Measurements from ENCODE around the gene ARHGAP33.

Gene ARHGAP33

DNA sequence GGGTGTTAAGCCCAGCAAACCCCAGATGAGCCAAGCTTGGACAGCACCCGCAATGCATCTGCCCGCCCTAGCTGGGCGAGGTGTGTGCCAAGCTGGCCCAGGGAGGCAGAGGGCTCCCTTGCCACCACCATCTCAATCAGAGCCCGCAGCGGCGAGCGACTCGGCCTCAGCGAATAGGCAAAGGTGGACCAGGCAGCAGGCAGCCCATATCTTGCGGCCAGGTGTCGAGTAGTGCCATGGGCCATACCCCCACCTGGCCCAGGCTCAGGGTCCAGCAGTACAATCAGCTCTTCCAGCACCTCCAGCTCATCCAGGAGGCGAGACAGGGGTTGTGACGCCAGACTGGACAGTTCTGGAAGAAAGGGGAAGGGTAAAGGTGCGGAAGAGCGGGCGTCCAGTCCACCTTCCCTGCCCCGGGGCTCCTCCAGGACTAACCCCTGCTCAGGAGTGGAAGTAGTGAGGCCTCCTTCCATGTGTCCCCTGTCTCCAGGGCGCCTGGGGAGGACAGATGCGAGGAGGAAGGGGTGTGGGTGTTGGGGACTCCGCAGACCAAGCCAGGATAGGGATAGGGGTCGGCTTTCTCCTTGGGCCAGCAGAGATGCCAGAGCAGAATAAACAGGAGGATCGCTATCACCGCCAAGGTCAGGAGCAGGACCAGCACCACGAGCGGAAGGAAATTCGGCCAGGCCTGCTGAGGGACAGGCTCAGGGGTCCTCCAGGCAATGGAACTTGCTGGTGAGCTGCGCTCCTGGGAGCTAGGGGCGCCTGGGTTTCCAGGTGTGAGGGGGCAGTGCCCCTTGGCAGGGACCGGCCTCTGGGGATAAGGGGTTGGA is 35.9 kb upstream of the ARHGAP33 start:
- no peak for DNase-seq

DNA sequence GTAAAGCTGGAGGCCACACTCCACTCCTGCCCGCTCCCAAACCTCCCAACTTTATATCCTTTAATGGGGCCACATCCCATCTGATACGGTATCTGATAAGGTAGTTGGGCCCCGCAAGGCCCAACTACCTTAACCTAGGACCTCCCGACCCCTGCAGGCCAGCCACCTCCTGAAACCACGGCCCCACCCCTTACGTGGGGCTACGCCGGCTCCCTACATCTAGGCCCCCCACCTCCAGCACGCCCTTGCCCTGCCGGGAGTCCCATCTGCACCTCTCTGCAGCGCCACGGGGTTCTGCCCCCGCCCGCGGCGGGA is 35.3 kb upstream of the ARHGAP33 start:
- DNase-seq, result no peak

DNA sequence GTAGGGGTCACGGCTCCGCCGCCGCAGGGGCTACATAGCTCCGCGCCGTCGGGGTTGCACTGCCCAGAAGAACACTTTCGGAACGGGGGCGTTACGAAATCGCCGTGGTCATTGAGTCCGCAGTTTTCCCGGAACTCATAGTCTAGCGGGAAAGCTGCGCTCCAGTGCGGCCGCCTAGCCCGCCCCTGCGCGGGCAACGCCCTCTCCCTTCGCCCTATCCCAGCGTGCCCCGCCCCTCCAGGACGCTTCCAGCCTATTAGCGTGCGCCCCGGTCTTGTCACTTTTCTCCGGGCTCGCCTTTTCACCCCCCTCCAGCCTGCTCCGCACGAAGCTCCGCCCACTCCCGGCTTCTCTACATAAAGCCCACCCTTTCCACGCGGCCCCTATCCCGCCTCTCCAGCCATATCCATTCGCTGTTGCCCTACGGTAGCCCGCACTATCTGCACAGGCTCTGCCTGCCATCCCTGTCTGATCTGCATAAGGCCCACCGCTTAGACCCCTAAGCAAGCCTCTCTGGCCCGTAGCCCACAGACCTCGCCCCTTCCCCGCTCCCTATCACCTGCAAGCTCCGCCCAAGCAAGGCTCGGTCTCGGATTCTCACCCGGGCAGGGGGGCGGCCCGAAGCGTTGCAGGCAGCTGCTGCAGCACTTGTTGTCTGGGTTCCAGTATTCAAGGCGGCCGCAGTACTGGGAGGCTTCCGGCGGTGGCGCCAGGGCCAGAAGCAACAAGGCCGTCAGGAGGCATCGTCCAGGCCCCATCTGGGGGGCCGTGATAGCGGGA is 34.8 kb upstream of the ARHGAP33 start:
- peak; percentile 98 for DNase-seq

DNA sequence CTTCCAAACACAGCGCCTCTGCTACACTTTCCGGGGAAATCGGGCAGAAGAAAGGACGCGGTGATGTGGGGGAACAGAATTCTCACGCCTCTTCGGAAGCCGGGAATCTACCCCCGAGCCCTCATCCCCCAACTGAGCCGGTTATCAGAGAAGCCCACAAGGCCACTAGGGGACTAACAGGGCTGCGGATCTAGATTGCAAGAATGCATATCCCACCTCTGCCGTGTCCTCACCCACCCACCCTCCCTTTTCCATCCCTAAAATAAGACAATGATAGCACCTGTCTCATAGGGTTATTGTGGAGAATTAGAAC is 34.2 kb upstream of the ARHGAP33 start:
- DNase-seq, result no peak

DNA sequence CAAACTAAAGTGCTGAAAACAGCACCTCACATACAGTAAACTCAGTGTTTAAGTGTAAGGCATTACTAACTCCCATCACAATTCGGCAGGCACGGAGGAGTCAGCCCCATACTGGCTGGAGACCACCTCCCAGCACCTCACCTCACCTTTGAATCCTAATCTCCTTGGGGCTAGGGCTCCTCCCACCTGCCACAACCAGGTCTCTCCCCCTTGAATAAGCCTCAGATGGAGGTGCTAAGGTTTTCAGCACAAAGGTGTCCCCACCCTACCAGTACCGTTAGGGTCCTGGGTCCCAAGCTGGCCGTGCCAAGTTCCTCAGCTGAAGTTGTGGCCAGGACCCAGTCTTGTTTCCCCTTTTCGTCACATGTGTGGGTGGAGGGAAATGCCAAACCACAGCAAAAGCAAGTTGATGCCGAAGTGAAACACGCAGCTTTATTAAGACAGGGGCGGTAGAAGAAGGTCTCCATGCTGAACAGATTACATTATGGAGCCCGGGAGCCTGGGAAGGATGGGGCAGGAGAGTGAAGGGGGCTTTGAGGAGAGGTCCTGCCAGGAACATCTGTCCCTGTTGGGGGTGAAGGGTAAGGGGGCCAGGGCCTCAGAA is 33.1 kb upstream of the ARHGAP33 start, which contains the start of gene IGFLR1:
TSS of gene IGFLR1 (minus strand) at position 332 of the 604 bp plus-strand sequence. CDS start 1,272 bp downstream, outside the sequence.
- DNase-seq, result peak; percentile 82

DNA sequence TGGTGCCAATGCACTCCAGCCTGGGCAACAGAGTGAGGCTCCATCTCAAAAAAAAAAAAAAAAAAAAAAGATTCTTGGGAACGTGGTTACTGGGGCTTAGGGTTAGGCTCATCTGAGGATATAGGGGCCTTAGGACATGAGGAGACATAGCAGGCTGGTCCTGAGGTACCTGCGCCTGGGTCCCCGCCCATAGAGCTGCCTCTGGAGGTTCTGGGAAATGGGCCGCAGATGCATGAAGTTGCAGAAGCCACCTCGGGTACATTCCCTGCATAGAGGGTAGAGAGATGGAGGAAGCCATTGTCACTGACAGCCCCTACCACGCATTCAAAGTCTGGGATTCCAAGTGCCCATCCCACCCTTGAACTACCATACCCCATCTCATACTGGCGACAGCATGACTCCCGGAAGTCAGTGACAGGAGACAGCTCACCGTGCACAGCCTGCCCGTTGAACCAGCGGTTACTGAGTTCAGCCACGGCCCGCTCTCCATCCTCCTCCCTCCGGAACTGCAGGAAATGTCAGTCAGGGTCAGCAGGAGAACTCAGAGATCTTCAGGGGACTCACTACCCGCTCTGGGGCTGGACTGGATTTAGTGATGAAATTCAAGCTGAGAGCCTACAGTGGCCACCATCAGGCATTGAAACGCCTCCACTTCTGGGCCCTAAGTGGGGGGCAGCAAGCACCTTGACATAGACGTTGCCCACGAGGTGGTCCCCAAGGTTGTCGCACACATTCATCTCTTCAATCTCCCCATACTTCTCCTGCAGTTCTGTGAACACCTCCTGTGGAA is 31.5 kb upstream of the ARHGAP33 start:
- no peak for DNase-seq

DNA sequence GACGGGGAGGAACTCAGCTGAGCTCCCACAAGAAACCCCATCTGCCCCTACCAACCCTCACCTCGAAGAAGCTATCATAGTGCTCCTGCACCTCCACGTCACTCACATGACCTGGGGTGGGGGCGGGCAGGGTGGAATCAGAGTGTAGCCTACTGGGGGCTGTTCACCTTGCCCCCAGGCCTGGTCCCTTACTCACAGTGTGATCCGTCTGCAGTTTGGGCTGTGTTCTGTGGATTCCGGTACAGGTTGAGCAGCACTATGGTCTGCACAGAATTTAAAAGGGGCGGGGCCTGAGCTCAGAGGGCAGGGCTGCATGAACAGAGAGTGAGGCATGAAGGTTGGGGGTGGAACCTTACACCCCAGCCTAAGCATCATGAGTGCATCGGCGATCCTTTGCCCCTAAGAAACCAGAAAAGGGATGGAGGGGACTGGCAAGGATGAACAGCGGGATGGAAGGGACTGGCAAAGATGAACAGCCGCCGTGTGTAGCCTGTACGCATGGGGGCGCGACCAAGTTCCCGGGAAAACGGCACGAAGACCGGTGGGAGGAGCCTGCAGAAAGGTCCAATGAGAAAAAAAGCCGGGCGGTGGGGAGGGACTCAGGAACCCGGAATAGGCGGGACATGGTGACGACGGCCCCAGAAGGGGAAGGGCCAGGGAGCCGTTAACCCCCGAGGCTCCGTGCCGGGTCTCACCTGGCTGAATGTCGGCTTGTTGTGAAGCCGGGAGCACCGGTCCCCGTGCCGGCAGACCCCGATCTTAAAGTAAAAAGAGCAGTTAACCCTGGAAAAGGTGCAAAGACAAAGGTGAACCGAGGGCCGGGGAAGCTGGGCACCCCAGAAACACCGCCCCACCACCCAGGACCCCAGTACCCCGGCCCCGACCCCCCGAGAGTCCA is 30.7 kb upstream of the ARHGAP33 start:
- DNase-seq, result peak; percentile 94

DNA sequence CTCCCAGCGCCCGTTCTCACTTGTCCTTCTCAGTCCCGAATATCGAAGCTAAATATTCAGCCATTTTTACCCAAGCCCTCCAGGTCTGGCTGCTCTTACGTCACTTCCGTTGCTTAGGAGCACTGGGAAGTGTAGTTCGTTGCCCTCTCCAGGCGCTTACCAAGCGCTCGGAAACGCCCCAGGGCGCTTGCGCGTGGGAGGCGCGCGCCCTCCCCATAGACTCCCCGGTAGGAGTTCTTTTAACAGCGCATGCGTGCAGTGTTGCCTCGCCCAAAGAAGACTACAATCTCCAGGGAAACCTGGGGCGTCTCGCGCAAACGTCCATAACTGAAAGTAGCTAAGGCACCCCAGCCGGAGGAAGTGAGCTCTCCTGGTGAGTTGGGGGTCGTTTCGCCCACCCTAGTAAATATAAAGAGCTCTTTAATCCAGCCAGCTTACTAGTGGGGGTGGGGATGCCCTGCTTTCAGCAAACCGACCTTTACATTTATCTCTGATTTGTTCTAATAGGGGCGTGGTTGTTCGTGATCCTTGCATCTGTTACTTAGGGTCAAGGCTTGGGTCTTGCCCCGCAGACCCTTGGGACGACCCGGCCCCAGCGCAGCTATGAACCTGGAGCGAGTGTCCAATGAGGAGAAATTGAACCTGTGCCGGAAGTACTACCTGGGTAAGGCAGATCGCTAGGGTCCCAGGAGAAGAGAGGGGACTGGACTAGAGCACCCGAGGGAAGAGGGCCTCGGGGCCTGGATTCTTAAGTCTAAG is 29.9 kb upstream of the ARHGAP33 start, which contains the start of the genes PSENEN and U2AF1L4:
TSS of gene PSENEN (plus strand) at position 324 of the 759 bp plus-strand sequence. CDS start at position 604, 280 bp downstream.
TSS of gene U2AF1L4 (minus strand) at position 91 of the 759 bp plus-strand sequence. CDS start at position 64, 27 bp downstream.
- peak; percentile 93 for DNase-seq

DNA sequence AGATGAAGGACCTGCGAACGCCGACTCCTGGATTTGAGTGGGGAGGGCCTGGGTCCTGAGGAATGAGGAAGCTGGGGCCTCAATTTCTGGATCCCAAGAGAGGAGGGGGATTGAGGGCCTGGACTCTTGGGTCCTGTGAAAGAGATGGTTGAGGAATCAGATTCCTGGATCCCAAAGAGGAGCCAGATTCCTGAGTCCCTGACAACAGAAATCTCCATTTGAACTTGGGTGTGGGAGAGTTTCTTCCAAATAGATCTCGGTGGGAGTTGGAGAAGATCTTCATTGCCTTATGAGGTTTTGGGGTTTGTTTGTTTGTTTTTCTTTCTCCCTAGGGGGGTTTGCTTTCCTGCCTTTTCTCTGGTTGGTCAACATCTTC is 29.3 kb upstream of the ARHGAP33 start:
- DNase-seq, result no peak

DNA sequence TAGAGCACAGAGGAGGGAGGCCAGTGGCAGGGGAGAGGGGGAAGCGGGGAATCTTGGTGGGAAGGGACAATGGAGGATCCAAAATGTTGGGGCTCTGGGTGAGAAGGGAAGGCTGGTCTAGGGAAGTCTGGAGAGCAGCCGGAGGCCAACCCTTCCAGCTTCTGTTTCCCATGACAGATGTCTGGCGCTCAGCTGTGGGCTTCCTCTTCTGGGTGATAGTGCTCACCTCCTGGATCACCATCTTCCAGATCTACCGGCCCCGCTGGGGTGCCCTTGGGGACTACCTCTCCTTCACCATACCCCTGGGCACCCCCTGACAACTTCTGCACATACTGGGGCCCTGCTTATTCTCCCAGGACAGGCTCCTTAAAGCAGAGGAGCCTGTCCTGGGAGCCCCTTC is 28.8 kb upstream of the ARHGAP33 start:
- DNase-seq, result no peak

DNA sequence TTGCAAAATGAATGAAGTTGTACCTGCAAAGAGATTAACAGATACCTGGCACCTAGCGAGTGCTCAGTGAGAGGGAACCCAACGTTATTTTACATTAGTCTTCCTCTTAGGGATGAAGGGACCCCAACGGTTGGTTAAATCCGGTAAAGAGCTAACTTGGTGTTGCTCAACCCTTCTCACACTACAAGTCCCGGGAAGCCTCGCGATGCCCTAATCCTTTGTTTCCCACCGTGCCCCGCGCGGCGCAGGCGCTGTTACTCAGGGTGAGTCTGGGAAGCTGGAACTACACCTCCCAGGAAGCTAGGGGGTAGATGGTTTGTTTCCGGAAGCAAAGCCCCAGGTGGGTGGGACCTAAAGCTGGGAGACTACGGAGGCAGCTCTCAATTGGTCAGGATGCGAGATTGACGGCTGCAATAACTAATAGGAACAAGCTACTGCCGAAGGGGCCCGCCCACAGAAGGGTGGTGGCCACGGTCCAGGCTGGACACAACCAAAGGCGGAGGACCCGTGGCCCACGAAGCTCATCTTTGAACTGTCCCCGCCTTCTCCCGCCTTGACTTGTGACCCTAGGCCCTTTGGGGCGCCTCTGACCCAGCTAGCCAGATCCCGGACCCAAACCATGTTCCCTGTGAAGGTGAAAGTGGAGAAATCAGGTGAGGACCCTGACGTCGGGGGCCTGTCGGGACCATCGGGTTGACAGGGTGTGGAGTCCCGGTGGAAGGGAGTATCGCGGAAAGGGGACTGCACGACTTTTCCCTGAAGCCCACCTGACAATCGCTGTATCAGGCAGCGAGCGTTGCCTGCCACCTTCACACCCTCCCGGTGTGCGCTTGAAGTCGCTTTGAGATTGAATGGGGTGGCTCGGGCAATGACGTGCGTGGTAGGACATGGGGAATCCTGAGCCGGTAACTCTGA is 27.0 kb upstream of the ARHGAP33 start, which contains the start of gene LIN37:
TSS of gene LIN37 (plus strand) at position 471 of the 915 bp plus-strand sequence. CDS start at position 620, 149 bp downstream.
- DNase-seq, result peak; percentile 99

DNA sequence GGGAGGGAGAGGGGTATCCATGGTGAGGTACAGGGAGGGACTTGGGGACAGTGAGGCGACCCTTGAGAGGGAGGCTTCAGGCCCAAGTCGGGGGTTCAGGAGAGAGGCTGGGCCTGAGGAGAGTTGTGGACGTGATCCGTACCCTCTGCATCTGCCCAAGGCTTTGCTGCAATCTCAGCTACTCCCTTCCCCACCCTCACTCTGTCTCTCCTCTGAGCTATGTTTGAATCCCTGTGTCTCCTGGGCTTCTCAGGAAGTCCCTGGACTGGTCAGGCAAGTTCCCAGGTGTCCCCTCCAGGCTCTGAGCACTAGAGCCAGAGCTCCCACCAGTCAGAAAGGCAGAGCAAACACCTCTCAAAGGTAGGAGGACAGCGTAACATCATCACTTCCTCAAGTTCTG is 25.2 kb upstream of the ARHGAP33 start:
- DNase-seq, result no peak

DNA sequence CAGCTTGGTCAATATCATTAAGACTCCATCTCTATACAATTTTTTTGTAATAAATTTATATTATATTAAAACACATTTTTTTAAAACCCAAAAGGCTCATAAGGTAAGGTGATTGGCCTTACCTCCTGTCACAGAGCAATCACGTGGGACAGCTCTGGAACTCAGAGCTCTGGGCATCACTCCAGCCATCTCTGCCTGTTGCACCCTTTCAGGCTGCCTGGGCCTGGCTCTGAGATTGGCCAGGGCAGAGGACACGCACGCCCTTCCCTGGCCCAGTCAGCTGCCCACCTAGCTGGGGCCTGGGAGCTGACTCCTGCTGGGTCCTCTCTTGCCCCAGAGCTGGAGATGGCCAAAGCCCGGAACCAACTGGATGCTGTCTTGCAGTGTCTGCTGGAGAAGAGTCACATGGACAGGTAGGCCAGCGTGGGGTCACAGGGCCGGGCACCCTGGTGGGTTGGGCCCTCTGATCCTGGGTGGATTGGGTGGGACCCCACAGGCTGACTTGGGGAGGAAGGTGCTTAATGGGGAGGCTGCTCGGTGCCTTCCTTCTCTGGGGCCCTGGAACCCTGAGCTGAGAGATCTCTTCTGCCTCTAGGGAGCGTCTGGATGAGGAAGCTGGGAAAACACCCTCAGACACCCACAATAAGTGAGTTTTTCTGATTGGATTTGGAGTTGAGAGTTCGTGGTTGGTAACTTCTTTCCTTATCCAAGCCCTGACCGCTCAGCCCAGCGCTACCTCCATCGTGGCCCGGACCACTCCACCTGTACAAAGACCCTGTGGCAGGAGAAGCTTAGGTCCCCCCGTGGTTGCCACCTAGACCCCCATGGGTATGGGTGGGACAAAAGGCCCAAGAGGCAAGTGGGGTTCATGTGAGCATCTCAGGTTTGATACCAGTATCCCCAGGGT is 23.3 kb upstream of the ARHGAP33 start:
- no peak for DNase-seq

DNA sequence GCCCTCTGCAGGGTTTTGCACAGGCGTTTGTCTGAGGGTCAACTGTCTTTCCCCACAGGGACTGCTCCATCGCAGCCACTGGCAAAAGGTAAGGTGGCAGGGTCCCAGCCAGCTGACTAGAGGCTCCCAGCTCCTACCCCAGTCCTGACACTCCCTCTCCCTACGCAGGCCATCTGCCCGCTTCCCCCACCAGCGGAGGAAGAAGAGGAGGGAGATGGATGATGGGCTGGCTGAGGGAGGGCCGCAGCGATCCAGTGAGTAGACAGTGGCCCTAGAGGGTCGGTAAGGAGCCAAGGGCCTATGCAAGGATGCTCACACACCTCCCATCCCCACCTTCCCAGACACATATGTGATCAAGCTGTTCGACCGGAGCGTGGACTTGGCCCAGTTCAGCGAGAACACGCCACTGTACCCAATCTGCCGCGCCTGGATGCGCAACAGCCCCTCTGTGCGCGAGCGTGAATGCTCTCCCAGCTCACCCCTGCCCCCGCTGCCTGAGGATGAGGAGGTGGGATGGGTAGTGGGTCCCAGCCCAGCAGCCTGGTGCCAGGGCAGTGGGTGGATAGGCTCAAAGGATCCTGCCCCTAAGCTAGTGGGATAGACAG is 22.5 kb upstream of the ARHGAP33 start:
- no peak for DNase-seq

DNA sequence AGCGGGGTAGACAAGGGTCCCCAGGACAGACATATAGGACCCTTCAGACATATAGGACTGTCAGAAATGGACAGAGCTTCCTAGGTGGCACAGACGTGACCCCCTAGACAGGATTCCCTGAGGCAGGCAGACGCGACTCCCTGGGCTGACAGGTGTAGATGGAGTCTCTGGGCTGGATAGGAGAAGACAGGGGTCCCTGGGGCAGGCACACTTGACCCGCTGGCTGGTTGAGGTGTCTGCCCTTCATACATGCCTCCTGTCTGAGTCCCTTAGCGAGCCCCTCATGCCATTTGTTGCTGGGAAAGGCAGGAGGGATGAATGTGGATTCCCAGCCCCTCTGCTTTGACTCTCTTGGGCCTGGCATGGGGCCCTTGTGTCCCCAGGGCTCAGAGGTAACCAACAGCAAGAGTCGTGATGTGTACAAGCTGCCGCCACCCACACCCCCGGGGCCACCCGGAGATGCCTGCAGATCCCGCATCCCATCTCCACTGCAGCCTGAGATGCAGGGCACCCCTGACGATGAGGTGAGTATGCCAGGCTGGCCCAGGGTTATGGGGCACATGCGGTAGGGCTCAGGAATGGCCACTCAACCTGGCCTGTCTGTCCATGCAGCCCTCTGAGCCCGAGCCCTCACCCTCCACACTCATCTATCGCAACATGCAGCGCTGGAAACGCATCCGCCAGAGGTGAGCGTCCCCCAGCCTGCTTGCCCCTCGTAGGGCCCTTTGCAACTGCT is 21.6 kb upstream of the ARHGAP33 start:
- no peak for DNase-seq

DNA sequence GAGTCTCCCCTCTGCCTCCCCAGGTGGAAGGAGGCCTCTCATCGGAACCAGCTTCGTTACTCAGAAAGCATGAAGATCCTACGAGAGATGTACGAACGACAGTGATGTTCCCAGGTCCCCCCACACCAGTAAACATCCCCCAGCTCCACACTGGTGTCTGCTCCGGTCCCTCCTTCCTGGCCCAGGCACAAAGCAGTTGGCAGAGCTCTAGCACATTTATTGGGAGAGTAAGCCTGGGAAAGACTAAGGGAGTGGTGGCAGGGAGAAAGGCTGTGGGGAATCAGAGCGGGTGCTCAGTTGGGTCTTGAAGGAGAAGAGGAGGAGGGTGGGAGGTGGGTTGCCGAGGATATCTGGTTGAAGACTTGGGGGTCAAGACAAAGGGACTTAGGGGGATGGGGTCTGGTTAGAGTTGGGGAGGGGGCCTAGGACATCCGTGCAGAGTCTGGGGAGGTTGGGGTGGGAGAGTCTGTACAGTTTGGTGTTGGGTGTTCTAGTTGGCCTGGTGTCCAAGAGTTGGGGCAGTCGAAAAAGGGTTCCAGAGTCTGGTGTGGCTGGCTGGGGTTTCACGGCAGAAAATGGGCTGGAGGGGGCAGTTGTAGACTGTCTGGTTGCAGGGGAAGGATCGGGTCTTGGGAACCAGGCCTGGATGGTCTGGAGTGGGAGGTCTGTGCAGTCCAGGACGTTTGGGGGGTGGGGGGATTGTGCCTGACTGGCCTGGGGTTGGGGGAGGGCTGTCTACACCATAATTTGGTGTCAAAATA is 20.8 kb upstream of the ARHGAP33 start:
- DNase-seq, result no peak

DNA sequence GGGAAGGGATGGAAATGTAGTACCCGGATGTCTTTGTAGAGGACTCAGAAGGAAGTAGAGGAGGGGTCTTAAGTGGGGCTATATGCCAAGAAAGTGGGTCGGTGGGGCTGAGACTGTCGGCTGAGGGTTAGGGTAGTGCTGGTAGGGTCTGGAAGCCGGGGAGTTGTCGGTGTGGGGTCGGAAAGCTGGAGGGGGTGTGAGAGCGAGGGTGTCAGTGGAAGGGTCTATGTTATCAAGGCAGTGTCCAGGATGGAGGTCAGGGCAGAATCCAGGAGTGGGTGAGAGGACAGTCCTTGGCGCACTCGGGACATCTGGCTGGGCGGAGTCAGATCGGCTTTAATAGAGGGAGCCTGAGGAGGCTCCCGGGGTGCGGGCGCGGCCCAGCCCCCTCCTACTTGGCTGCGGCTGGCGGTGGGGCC is 20.2 kb upstream of the ARHGAP33 start:
- DNase-seq, result no peak
